ENCODE data around the gene MUC2. TPM values are rescaled to one million over a fixed set of nuclear protein-coding genes. Genes with fewer than 3 reads are reported as not detected.
A peak's percentile ranks its signal among the peaks of the same experiment; 100 is the strongest.

Gene MUC2
- total RNA-seq, 6 experiments from 2014 or later = 0.24 TPM; not detected in 5

DNA sequence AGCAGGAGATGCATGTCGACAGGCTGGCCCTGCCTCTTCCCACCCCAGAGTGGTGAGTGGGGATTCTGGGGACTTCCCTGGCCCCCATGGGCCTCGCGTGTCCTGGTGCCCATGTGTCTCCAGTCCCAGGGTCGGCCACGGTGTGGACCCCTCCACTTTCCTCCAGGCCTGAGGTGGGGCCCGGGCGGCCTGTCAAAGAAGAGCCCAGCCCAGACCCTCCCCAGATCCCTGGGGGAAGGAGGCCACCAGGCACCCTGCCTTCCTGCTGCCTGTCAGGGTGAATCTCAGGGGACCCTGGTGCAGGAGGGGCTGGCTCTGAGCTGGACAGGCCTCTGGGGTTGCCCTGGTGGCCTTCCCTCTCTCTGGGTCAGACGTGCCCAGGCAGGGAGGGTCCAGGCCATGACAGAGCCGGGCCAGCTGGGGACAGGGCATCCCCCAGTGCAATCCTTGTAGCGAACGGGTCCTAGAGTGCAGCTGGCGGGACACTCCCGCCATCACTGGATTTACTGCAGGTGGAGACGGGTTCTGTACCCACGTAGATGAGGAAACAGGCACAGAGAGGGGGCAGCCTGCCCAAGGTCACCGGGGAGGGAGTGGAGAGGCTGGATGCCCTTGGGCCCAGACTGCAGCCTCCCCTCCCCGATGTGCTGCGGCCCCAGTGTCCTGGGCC, 24.6 kb upstream of the MUC2 start:
- Mint-ChIP-seq H3K27ac (no peak overlapping the region), H3K27me3 (ENCODE audit: insufficient read depth) (peaks cover 15% of the 10 kb centered on the region), H3K4me3 (no peak overlapping the region), H3K4me1 (ENCODE audit: low read depth) (no peaks in the 10 kb centered on the region), H3K36me3 (ENCODE audit: low read depth) (no peaks in the 10 kb centered on the region), H3K9me3 (no peaks in the 10 kb centered on the region; the same call in 1 of the 2 replicates)
- TF ChIP-seq CTCF (IDR thresholded peaks at IDR 0.05) = no peak
- no peak for DNase-seq

- Mint-ChIP-seq H3K9me3 (no peaks in the 10 kb centered on the region), H3K27me3 (ENCODE audit: insufficient read depth) (peaks cover 15% of the 10 kb centered on the region), H3K4me3 (no peak overlapping the region), H3K36me3 (ENCODE audit: low read depth) (no peaks in the 10 kb centered on the region), H3K27ac (no peak overlapping the region), H3K4me1 (ENCODE audit: low read depth) (no peaks in the 10 kb centered on the region)
- peak; percentile 91 for TF ChIP-seq CTCF (IDR thresholded peaks at IDR 0.05)
- DNase-seq = peak; percentile 43
These were observed 23.9 kb upstream of the MUC2 start for GRCh38 chr11:1050581-1051355.

DNA sequence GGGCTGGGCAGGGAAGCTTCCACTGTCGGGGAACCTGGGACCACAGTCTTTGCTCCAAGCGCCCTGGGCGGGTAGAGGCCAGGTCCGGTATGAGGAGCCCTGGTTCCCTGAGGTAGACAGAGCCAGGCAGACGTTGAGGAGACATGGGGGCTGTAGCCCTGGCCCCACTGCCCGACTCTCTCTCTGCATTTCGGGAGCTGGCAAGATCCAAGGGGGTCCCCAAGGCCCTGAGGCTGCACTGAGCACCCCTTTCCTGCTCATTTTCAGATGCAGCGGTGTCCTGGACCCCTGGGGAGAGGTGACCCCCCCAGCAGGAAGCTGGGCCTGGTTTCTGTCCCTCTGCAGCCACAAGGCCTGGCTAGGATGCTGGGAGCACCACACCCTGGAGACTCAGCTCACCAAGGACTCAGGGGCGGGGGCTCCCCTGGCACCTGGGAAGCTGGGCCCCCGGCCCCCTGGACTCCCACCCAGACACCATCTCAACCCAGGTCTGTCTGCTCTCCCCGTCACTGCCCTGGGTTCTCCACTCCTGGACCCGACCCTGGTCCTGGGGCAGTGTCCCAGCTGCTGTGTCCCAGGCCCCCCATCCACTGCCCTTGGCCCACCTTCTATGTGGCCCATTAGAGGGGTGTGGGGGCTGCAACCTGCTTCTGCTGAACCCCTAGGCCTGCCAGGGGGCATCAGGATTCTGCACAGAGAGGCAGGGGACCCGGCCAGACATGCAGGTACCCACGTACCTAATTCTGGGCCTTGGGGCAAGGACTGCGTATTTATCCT, 23.1 kb upstream of the MUC2 start:
- peak; percentile 48 for TF ChIP-seq CTCF (IDR thresholded peaks at IDR 0.05)
- Mint-ChIP-seq H3K9me3 (no peaks in the 10 kb centered on the region), H3K27ac (no peak overlapping the region), H3K4me1 (ENCODE audit: low read depth) (no peaks in the 10 kb centered on the region; the same call in 1 of the 2 replicates), H3K36me3 (ENCODE audit: low read depth) (no peaks in the 10 kb centered on the region), H3K4me3 (no peak overlapping the region), H3K27me3 (ENCODE audit: insufficient read depth) (peaks cover 12% of the 10 kb centered on the region)
- DNase-seq = no peak

- DNase-seq = no peak
- no peaks in the 10 kb centered on the region for H3K36me3 Mint-ChIP-seq (ENCODE audit: low read depth)
- TF ChIP-seq CTCF (IDR thresholded peaks at IDR 0.05) = no peak
These were observed 22.3 kb upstream of the MUC2 start for GRCh38 chr11:1052133-1053011.

More at GRCh38 chr11:1052133-1053011, 22.3 kb upstream of the MUC2 start:
- no peak overlapping the region for H3K27ac Mint-ChIP-seq
- no peaks in the 10 kb centered on the region; the same call in 1 of the 2 replicates for H3K4me1 Mint-ChIP-seq (ENCODE audit: low read depth)
- no peak overlapping the region for H3K4me3 Mint-ChIP-seq
- H3K27me3 Mint-ChIP-seq (ENCODE audit: insufficient read depth) = peaks cover 9% of the 10 kb centered on the region
- no peaks in the 10 kb centered on the region for H3K9me3 Mint-ChIP-seq

Data from HFFc6 (cell line).